MCF 10A (cell line): ENCODE data around the gene ABCC1. TPM values are rescaled to one million over a fixed set of nuclear protein-coding genes. Genes with fewer than 3 reads are reported as not detected.
"Not testable (repeated sequence)": the region's sequence is repeated elsewhere in the genome, so short reads cannot be mapped to it uniquely, and the experiment has no call there.

Experiments used
- BruUV-seq: library from RNA; stranded (reverse); fragments of 400-500 nt; replicated peaks from 2 replicates; lab custom pipeline; 2021; lab: Mats Ljungman, UMichigan
- CTCF ChIA-PET: fragments of 300-600 bp; sonication (Branson Sonifier 250); formaldehyde crosslinking; extraction: SDS; loops from one replicate; lab custom pipeline; 2021; ENCODE audit warnings: antibody characterized with exemption, inconsistent platforms; lab: Yijun Ruan, JAX
- POLR2A ChIA-PET: fragments of 300-600, 350-650 bp; sonication (Branson Sonifier 250); formaldehyde crosslinking; extraction: SDS; loops from one replicate; lab custom pipeline; 2020; ENCODE audit warnings: antibody characterized with exemption, inconsistent platforms; lab: Yijun Ruan, JAX
- DNase-seq: peaks from one replicate; pipeline ENCODE4 v3.0.0-alpha.2; 2018; ENCODE audit not compliant: unreplicated experiment
- H3K27ac Mint-ChIP-seq: one replicate; pipeline ENCODE4 v1.8.0; 2022; ENCODE audit warnings: mild to moderate bottlenecking, low read depth, mixed read lengths; ENCODE audit not compliant: unreplicated experiment
- H3K27me3 Mint-ChIP-seq: one replicate; pipeline ENCODE4 v1.8.0; 2022; ENCODE audit warnings: mixed read lengths; ENCODE audit not compliant: insufficient read depth, unreplicated experiment
- H3K36me3 Mint-ChIP-seq: one replicate; pipeline ENCODE4 v1.8.0; 2022; ENCODE audit warnings: mild to moderate bottlenecking, moderate library complexity, mixed read lengths; ENCODE audit not compliant: insufficient read depth, unreplicated experiment
- H3K4me1 Mint-ChIP-seq: one replicate; pipeline ENCODE4 v1.8.0; 2022; ENCODE audit warnings: mixed read lengths; ENCODE audit not compliant: insufficient read depth, unreplicated experiment
- H3K4me3 Mint-ChIP-seq: one replicate; pipeline ENCODE4 v1.8.0; 2022; ENCODE audit warnings: mild to moderate bottlenecking, moderate library complexity, mixed read lengths; ENCODE audit not compliant: unreplicated experiment
- H3K9me3 Mint-ChIP-seq: one replicate; pipeline ENCODE4 v1.8.0; 2022; ENCODE audit warnings: mixed read lengths; ENCODE audit not compliant: unreplicated experiment
- intact Hi-C: fragments of 100-400 bp; cut with micrococcal nuclease; formaldehyde crosslinking; loops from 2 replicates; pipeline ENCODE4 v1.14.1; 2022
- total RNA-seq: library from RNA; stranded (reverse); gene quantifications from 2 replicates; pipeline ENCODE4 v1.2.3, GENCODE V29; 2022
- TF ChIP-seq, protein P1 (sequence below): fragments of 200-600 bp; IDR thresholded peaks from one replicate; pipeline ENCODE4 v1.8.0; 2022; ENCODE audit warnings: antibody characterized with exemption, mild to moderate bottlenecking; ENCODE audit not compliant: unreplicated experiment

The ABCC1 gene
- total RNA-seq, 1 experiment from 2014 or later = 72.5 TPM

DNA sequence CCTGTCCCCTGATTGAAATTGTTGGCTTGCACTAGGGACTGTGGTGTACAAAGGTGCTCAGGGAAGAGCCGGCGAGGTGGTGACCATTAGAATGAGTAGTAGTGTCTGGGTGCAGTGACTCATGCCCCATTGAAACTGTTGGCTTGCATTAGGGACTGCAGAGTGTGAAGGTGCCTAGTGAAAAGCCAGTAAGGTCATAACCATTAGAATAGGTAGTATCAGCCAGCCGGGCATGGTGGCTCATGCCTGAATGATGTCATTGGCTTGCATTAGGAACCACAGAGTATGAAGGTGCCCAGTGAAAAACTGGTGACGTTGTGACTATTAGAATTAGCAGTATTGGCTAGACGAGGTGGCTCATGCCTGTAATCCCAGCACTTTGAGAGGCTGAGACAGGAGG, 195.0 kb downstream of the ABCC1 start:
- CTCF ChIA-PET = interaction anchor here (0.6 to 1.4 kb wide), 4 partner anchors 12 to 1310 kb away, joined by 3 to 4 read pairs (median 4); no protein-coding TSS in a partner anchor
- TF ChIP-seq, protein P1, sequence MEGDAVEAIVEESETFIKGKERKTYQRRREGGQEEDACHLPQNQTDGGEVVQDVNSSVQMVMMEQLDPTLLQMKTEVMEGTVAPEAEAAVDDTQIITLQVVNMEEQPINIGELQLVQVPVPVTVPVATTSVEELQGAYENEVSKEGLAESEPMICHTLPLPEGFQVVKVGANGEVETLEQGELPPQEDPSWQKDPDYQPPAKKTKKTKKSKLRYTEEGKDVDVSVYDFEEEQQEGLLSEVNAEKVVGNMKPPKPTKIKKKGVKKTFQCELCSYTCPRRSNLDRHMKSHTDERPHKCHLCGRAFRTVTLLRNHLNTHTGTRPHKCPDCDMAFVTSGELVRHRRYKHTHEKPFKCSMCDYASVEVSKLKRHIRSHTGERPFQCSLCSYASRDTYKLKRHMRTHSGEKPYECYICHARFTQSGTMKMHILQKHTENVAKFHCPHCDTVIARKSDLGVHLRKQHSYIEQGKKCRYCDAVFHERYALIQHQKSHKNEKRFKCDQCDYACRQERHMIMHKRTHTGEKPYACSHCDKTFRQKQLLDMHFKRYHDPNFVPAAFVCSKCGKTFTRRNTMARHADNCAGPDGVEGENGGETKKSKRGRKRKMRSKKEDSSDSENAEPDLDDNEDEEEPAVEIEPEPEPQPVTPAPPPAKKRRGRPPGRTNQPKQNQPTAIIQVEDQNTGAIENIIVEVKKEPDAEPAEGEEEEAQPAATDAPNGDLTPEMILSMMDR = no peak
- peak; percentile 66 for DNase-seq
- H3K27me3 Mint-ChIP-seq = no peaks in the 10 kb centered on the region
- POLR2A ChIA-PET = no interaction called here
- no peaks in the 10 kb centered on the region for H3K9me3 Mint-ChIP-seq
- peaks cover 34% of the 10 kb centered on the region for H3K36me3 Mint-ChIP-seq
- intact Hi-C loops = no loop called here
- peaks cover 5% of the 10 kb centered on the region for H3K4me1 Mint-ChIP-seq
- no peak overlapping the region for H3K4me3 Mint-ChIP-seq
- BruUV-seq = no TSS peak
- peak overlapping the region; percentile 39 for H3K27ac Mint-ChIP-seq

DNA sequence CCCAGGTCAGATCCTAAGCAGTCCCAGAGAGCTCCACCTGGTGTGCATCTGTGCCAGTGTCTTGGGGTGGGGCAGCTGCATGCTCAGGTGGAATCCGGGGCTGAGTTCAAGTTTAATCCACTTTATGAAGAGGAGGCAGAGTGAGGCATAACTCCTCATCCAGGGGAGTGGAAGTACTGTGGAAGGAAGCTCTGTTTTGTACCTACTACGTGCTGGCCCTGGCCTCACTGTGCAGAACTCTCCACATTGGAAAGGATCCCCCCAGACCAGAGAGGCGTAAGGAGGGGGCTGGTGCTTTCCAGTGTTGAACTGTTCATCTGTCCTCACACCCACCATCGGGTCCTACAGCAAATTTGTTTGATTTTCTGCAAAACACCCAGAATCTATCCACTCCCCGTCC, 195.9 kb downstream of the ABCC1 start:
- TF ChIP-seq, protein P1 = no peak
- Mint-ChIP-seq H3K27ac (peak overlapping the region; percentile 39), H3K9me3 (no peaks in the 10 kb centered on the region), H3K27me3 (no peaks in the 10 kb centered on the region), H3K36me3 (peaks cover 27% of the 10 kb centered on the region), H3K4me3 (no peak overlapping the region), H3K4me1 (peaks cover 5% of the 10 kb centered on the region)
- DNase-seq = no peak
- intact Hi-C loops = no loop called here
- POLR2A ChIA-PET = no interaction called here
- no TSS peak for BruUV-seq
- CTCF ChIA-PET = interaction anchor here (0.6 to 1.3 kb wide), 3 partner anchors 9 to 379 kb away, joined by 3 to 4 read pairs (median 3); no protein-coding TSS in a partner anchor

DNA sequence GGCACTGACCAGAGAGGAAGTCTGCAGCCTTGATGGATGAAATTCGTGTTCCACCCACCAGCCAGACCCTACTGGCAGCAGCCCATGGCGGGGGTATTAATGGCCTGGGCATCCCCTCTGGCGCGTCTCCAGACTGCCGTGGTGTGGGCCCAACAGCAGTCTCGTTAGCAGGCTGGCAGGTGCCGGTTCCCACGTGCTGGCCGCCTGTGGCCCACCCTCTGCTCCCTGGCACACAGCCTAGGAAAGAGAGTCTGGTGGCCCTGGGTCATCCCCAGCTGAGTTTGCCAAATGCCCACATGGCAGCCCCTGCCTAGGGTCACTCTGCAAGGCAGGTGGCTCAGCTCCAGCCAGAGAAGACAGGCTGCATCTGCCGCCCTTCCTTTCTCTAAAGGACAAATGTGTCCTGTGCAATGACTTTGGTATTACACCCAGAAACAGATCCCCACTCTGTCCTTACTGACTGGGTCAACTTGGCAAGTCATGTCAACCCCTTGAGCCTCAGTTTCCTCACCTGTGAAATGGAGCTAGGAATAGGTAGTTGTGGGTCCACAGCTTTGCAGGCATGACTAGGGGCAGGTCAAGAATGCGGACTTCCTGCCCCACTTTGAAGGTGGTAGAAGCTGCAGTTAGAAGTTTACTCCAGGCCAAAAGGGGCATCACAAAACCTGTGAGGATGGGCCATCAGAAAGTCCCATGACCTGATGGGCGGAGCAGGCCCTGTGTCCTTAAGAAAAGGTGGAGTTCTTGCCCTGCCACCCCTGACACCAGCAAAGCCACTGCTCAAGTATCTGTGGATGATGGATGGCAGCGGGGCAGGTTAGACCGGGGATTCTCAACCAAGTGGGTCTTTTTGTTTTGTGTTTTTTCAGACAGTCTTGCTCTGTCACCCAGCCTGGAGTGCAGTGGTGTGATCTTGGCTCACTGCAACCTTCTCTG, 197.2 kb downstream of the ABCC1 start:
- H3K9me3 Mint-ChIP-seq = no peaks in the 10 kb centered on the region
- no peak overlapping the region for H3K27ac Mint-ChIP-seq
- DNase-seq = no peak
- BruUV-seq = no TSS peak
- no peak overlapping the region for H3K4me3 Mint-ChIP-seq
- H3K4me1 Mint-ChIP-seq = peaks cover 5% of the 10 kb centered on the region
- peaks cover 19% of the 10 kb centered on the region for H3K36me3 Mint-ChIP-seq
- CTCF ChIA-PET = interaction anchor here (0.6 kb wide), 1 partner anchor 1818 kb away, joined by 3 read pairs; no protein-coding TSS in a partner anchor
- POLR2A ChIA-PET = no interaction called here
- intact Hi-C loops = no loop called here
- no peaks in the 10 kb centered on the region for H3K27me3 Mint-ChIP-seq
- TF ChIP-seq, protein P1 = no peak

DNA sequence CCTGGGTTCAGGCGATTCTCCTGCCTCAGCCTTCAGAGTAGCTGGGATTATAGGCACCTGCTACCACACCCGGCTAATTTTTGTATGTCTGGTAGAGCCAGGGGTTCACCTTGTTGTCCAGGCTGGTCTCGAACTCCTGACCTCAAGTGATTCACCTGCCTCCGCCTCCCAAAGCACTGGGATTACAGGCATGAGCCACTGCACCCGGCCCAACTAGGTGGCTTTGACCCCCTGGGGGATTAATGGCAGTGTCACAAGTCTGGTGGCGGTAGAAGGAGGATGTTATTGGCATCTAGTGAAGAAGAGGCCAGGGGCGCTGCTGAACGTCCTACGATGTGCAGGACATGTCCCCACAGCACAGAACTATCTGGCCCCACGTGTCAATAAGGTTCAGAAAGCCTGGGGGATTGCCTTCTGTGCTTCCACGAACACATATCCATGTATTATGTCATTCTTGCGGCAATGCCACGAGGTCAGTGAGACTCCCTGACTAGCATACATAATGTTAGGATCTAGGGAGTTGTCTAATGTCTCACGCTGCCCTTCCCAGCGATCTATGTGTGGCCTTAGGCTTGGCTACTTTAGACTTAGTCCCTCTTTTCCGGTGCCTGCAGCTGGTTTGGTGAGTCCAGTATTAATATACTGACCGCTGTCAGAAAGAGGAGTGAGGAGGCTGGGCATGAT, 198.0 kb downstream of the ABCC1 start:
- no peaks in the 10 kb centered on the region for H3K9me3 Mint-ChIP-seq
- DNase-seq = no peak
- no peaks in the 10 kb centered on the region for H3K27me3 Mint-ChIP-seq
- BruUV-seq = no TSS peak
- TF ChIP-seq, protein P1 = no peak
- POLR2A ChIA-PET = no interaction called here
- CTCF ChIA-PET = interaction anchor here (0.6 kb wide), 2 partner anchors 391 to 1817 kb away, joined by 3 read pairs; no protein-coding TSS in a partner anchor
- no peak overlapping the region for H3K27ac Mint-ChIP-seq
- H3K4me1 Mint-ChIP-seq = peaks cover 5% of the 10 kb centered on the region
- intact Hi-C loops = no loop called here
- peaks cover 13% of the 10 kb centered on the region for H3K36me3 Mint-ChIP-seq
- no peak overlapping the region for H3K4me3 Mint-ChIP-seq

DNA sequence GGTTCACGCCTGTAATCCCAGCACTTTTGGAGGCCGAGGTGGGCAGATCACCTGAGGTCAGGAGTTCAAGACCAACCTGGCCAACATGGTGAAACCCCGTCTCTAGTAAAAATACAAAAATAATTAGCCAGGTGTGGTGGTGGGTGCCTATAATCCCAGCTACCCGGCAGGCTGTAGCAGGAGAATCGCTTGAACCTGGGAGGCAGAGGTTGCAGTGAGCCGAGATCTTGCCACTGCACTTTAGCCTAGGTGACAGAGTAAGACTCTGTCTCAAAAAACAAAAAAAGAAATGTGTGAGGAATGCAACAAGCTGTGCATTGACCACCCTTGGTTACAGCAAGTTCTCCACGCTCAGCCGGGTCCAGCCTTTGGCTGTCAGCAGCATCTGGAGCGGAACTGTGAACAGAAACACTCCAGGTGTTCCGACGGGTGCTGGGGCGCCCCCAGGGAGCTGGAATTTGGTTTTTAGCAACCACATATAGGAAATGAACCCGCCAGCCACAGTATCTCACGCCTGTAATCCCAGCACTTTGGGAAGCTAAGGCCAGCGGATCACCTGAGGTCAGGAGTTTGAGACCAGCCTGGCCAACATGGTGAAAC, 198.7 kb downstream of the ABCC1 start:
- POLR2A ChIA-PET, H3K4me1 Mint-ChIP-seq, H3K4me3 Mint-ChIP-seq, H3K27ac Mint-ChIP-seq, H3K9me3 Mint-ChIP-seq, H3K36me3 Mint-ChIP-seq, BruUV-seq, H3K27me3 Mint-ChIP-seq, intact Hi-C loops, DNase-seq: not testable (repeated sequence)
- CTCF ChIA-PET = interaction anchor here (0.6 kb wide), 1 partner anchor 391 kb away, joined by 3 read pairs; no protein-coding TSS in a partner anchor
